Adrenal gland (tissue), 5 donors: ENCODE measurements around the gene PPP1R14B.

Source experiments
- CTCF ChIP-seq, 6 experiments: fragments of 450-650 bp in 4 of 6; fragments of 200-600 bp in 2 of 6; sonication (generic) in 1 of 6; IDR thresholded peaks; 1 replicate in 5 of 6; 2 replicates in 1 of 6; pipeline versions ENCODE4 v1.5.1 to v1.8.0; 2016 to 2021; ENCODE audit warnings: antibody characterized with exemption in 6 of 6, mild to moderate bottlenecking in 2 of 6, moderate library complexity in 1 of 6
- POLR2A ChIP-seq, 2 donors: fragments of 450-650 bp; IDR thresholded peaks; one replicate each; pipeline ENCODE4 v1.6.1; 2017; ENCODE audit warnings: antibody characterized with exemption in 2 of 2, mild to moderate bottlenecking in 2 of 2, moderate library complexity in 1 of 2
- donor health status: DM: no; HTN: no; CAD: no.

- TF ChIP-seq CTCF (IDR thresholded peaks at IDR 0.05) = no peak
- no peak for TF ChIP-seq POLR2A (IDR thresholded peaks at IDR 0.05)
Observed at GRCh38 chr11:64265176-64266160, 18.7 kb upstream of the PPP1R14B start.
